Mammary epithelial cell (primary cell): ENCODE data around the gene LRGUK.

Source experiments
- CTCF ChIP-seq, 2 donors: IDR thresholded peaks in 1 of 2; conservative IDR thresholded peaks in 1 of 2; 2 replicates each; pipeline ENCODE4 v1.5.1; 2011 to 2012; ENCODE audit warnings: inconsistent platforms in 2 of 2, low read length in 2 of 2, mild to moderate bottlenecking in 2 of 2, control low read depth in 1 of 2, low read depth in 1 of 2; ENCODE audit not compliant: insufficient read depth in 1 of 2; ENCODE audit errors: extremely low read depth in 1 of 2
- EZH2 ChIP-seq: IDR thresholded peaks from 2 replicates; pipeline ENCODE4 v1.6.1; 2012; ENCODE audit warnings: low read length, inconsistent platforms, borderline replicate concordance

- TF ChIP-seq CTCF (conservative IDR thresholded peaks at IDR 0.05 in 1 of 2, IDR thresholded peaks at IDR 0.05 in 1 of 2; ENCODE audit: extremely low read depth in 1 of 2, insufficient read depth in 1 of 2, low read depth in 1 of 2, low read length in 2 of 2) (no peak), EZH2 (no peak)
Observed at GRCh38 chr7:134186027-134186426, 58.9 kb downstream of the LRGUK start.
